Measurements from ENCODE around the gene SPATA18. TPM values are rescaled to one million over a fixed set of nuclear protein-coding genes. Genes with fewer than 3 reads are reported as not detected.

Gene SPATA18
- total RNA-seq, 4 donors from 2014 or later: 3.0 to 11.2 (median 7.9) TPM

DNA sequence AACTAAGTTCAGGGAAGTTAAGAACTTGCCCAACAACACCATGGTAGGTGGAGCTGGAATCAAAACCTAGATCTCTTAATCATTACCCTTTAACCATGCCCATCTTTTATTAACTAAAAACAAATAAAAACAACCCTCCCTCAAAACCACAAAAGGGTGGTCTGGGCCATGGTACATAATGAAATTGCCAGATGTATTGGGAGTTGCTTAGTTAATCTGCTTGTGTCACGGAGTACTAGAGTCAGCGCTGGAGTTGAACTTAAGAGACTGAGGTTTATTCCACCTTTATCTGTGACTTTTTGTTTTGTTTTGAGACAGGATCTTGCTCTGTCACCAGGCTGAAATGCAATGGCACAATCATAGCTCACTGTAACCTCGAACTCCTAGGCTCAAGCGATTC lies 44.2 kb upstream of the SPATA18 start:
- intact Hi-C loops (cut with DNase I; ENCODE audit: low total_unique reads) (no loop called here), in situ Hi-C loops (cut with MboI; ENCODE audit: low pct_ligation_motif_present in 1 of 4, low pct_unique_long_range_greater_than_20kb in 1 of 4, low sequenced_read_pairs in 3 of 4) (no loop called here)
- H3K36me3 ChIP-seq: no peaks in the 10 kb centered on the region
- H3K4me1 ChIP-seq: peaks cover 0 to 8% (median under 1%) of the 10 kb centered on the region in 4 donors
- H3K4me3 ChIP-seq: no peak overlapping the region
- H3K9me3 ChIP-seq: no peaks in the 10 kb centered on the region
- 96 to 100% methylated on average over 4 of the region's 4 CpGs for WGBS, 2 donors (ENCODE audit: low coverage in 1 of 2)
- no peak overlapping the region for H3K27ac ChIP-seq
- TF ChIP-seq EP300 (IDR thresholded peaks at IDR 0.05; ENCODE audit: low read depth) (no peak), POLR2AphosphoS5 (IDR thresholded peaks at IDR 0.05) (no peak), POLR2A (IDR thresholded peaks at IDR 0.05) (no peak)
- TF ChIP-seq, protein P1, sequence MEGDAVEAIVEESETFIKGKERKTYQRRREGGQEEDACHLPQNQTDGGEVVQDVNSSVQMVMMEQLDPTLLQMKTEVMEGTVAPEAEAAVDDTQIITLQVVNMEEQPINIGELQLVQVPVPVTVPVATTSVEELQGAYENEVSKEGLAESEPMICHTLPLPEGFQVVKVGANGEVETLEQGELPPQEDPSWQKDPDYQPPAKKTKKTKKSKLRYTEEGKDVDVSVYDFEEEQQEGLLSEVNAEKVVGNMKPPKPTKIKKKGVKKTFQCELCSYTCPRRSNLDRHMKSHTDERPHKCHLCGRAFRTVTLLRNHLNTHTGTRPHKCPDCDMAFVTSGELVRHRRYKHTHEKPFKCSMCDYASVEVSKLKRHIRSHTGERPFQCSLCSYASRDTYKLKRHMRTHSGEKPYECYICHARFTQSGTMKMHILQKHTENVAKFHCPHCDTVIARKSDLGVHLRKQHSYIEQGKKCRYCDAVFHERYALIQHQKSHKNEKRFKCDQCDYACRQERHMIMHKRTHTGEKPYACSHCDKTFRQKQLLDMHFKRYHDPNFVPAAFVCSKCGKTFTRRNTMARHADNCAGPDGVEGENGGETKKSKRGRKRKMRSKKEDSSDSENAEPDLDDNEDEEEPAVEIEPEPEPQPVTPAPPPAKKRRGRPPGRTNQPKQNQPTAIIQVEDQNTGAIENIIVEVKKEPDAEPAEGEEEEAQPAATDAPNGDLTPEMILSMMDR (IDR thresholded peaks at IDR 0.05): no peak
- no peak for DNase-seq
- H3K27me3 ChIP-seq: no peaks in the 10 kb centered on the region

DNA sequence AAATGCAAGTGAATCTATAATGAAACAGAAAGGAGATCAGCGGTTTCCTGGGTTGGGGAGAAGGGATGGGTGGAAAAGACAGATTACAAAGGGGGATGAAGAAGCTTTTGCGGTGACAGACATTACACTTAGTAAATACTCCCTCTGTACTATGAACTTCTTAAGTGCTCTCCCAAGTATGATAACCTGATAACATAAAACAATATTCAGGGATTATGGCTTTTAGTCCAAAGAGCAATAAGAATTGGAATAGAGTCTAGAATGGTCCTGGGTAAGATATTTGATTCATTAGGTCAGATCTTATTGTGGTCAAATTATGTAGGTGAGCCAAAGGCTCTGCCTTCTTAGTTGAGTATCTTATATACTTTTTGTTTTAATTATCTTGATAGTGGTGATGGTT lies 40.1 kb upstream of the SPATA18 start:
- in situ Hi-C loops (cut with MboI; ENCODE audit: low pct_ligation_motif_present in 1 of 4, low pct_unique_long_range_greater_than_20kb in 1 of 4, low sequenced_read_pairs in 3 of 4) (no loop called here), intact Hi-C loops (cut with DNase I; ENCODE audit: low total_unique reads) (no loop called here)
- DNase-seq: no peak
- peak overlapping the region in 2 of 4 donors; percentile 48 to 50 for H3K27ac ChIP-seq
- no peaks in the 10 kb centered on the region for H3K36me3 ChIP-seq
- H3K27me3 ChIP-seq: no peaks in the 10 kb centered on the region
- H3K9me3 ChIP-seq: no peaks in the 10 kb centered on the region
- TF ChIP-seq POLR2AphosphoS5 (IDR thresholded peaks at IDR 0.05) (no peak), EP300 (IDR thresholded peaks at IDR 0.05; ENCODE audit: low read depth) (no peak), POLR2A (IDR thresholded peaks at IDR 0.05) (no peak)
- TF ChIP-seq, protein P1 (IDR thresholded peaks at IDR 0.05): no peak
- H3K4me1 ChIP-seq: peaks cover 0 to 17% (median 7%) of the 10 kb centered on the region in 4 donors
- no peak overlapping the region for H3K4me3 ChIP-seq
- 59 to 80% methylated on average over 2 of the region's 2 CpGs for WGBS, 2 donors (ENCODE audit: low coverage in 1 of 2)

DNA sequence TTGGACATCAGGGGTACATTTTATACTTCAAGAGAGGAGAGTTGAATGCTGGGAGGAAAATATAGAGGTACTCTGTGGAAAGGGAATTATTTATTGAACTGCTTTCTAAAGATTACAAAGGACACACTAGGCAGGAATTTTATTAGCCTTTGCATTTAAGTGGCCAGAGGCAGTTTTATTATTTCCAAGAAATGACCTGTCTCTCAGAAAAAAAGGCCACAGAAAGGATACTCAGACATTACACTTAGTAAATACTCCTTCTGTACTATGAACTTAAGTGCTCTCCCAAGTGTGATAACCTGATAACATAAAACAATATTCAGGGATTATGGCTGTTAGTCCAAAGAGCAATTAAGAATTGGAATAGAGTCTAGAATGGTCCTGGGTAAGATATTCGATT lies 38.5 kb upstream of the SPATA18 start:
- no peaks in the 10 kb centered on the region for H3K36me3 ChIP-seq
- no peak for DNase-seq
- H3K4me3 ChIP-seq: no peak overlapping the region
- no peak for TF ChIP-seq EP300 (IDR thresholded peaks at IDR 0.05; ENCODE audit: low read depth)
- TF ChIP-seq POLR2AphosphoS5 (IDR thresholded peaks at IDR 0.05): no peak
- TF ChIP-seq, protein P1 (IDR thresholded peaks at IDR 0.05): no peak
- no peak for TF ChIP-seq POLR2A (IDR thresholded peaks at IDR 0.05)
- intact Hi-C loops (cut with DNase I; ENCODE audit: low total_unique reads): no loop called here
- H3K27me3 ChIP-seq: no peaks in the 10 kb centered on the region
- H3K9me3 ChIP-seq: no peaks in the 10 kb centered on the region
- peak overlapping the region; percentile 20 to 50 (median 44) for H3K27ac ChIP-seq
- peaks cover 0 to 24% (median 9%) of the 10 kb centered on the region in 4 donors for H3K4me1 ChIP-seq
- 66 to 83% methylated on average over 1 of the region's 1 CpG for WGBS, 2 donors (ENCODE audit: low coverage in 1 of 2)
- in situ Hi-C loops (cut with MboI; ENCODE audit: low pct_ligation_motif_present in 1 of 4, low pct_unique_long_range_greater_than_20kb in 1 of 4, low sequenced_read_pairs in 3 of 4): no loop called here

DNA sequence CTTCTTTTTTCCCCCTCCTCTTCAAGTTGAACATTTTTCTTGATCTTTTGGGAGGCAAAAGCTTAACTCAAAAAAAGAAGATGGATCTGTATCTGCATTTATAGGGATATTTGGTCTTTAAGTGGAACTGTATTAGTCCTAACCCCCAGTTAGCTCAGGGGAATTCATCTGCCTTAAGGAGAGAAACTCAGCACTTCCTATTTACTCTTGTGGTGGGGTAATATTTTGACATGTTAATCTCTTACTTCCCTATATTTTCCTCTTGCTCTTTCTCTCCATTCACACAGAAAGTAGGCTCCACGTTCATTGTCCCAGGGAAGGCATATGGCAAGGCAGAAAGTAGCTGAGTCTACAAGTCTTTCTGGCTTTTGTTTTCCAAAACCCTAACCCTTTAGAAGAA lies 36.2 kb upstream of the SPATA18 start:
- DNase-seq: no peak
- H3K4me3 ChIP-seq: no peak overlapping the region
- no peaks in the 10 kb centered on the region for H3K27me3 ChIP-seq
- WGBS, 2 donors (ENCODE audit: low coverage in 1 of 2): 40 to 47% methylated on average over 1 of the region's 1 CpG
- H3K36me3 ChIP-seq: no peaks in the 10 kb centered on the region
- TF ChIP-seq EP300 (IDR thresholded peaks at IDR 0.05; ENCODE audit: low read depth) (no peak), POLR2A (IDR thresholded peaks at IDR 0.05) (no peak), POLR2AphosphoS5 (IDR thresholded peaks at IDR 0.05) (no peak)
- TF ChIP-seq, protein P1 (IDR thresholded peaks at IDR 0.05): no peak
- peaks cover 0 to 25% (median 9%) of the 10 kb centered on the region in 4 donors for H3K4me1 ChIP-seq
- H3K9me3 ChIP-seq: no peaks in the 10 kb centered on the region
- intact Hi-C loops (cut with DNase I; ENCODE audit: low total_unique reads): no loop called here
- no peak overlapping the region for H3K27ac ChIP-seq
- in situ Hi-C loops (cut with MboI; ENCODE audit: low pct_ligation_motif_present in 1 of 4, low pct_unique_long_range_greater_than_20kb in 1 of 4, low sequenced_read_pairs in 3 of 4): no loop called here

All from transverse colon (tissue), 4 donors.